ENCODE measurements around the gene MAP3K19.
"Not testable (repeated sequence)": the region's sequence is repeated elsewhere in the genome, so short reads cannot be mapped to it uniquely, and the experiment has no call there.

The MAP3K19 gene

GRCh38 chr2:135052042-135052876 is 5.0 kb upstream of the MAP3K19 start, which contains the start of gene RAB3GAP1:
TSS of gene RAB3GAP1 (plus strand) at chr2:135052292. CDS start at chr2:135052308, 16 bp downstream.
- DNase-seq, result peak; percentile 90

- no peak for DNase-seq
These were observed 3.4 kb upstream of the MAP3K19 start for GRCh38 chr2:135050684-135051083.

- DNase-seq, result no peak
These were observed 2.9 kb upstream of the MAP3K19 start for GRCh38 chr2:135050132-135050531.

- no peak for DNase-seq
These were observed 875 bp upstream of the MAP3K19 start for GRCh38 chr2:135048122-135048521.

DNA sequence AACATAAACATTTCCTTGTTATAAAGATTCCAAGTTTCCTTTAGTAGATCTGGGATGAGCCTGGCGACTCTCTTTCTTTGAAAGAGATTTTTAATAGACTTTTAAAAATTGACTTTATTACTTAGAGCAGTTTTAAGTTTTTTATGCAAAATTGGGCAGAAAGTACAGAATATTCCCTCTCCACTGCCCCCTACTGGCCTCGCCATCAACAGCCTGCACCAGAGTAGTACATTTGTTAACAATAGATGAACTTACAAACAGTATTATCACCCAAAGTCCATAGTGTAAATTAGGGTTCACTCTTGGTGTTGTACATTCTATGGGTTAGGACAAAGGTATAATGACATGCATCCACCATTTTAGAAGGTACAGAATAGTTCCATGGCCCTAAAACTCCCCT is 3.9 kb downstream of the MAP3K19 start:
- DNase-seq, result peak; percentile 40 to 53

- DNase-seq, result no peak
These were observed 9.4 kb downstream of the MAP3K19 start for GRCh38 chr2:135037831-135038230.

DNA sequence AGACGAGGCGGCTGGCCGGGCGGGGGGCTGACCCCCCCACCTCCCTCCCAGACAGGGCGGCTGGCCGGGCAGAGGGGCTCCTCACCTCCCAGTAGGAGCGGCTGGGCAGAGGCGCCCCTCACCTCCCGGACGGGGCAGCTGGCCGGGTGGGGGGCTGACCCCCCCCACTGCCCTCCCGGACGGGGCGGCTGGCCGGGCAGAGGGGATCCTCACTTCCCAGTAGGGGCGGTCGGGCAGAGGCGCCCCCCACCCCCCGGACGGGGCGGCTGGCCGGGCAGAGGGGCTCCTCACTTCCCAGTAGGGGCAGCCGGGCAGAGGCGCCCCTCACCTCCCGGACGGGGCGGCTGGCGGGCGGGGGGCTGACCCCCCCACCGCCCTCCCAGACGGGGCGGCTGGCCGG is 14.0 kb downstream of the MAP3K19 start:
- DNase-seq, result not testable (repeated sequence)

DNA sequence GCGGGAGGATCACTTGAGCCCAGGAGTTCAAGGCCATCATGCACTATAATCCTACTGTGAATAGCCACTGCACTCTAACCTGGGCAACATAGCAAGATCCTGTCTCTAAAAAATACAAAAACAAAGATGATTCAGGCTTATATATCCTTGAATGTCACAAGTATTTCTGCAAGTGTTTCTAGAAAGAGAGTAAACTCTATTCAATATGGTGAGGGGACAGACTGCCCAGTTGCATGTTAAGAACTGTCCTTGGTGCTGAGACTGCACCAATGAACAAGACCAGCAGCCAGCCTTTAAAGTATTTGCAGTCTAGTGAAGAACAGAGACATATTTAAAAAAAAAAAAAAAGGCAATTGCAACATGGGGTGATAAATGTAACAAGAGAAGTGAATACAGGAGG is 16.4 kb downstream of the MAP3K19 start:
- no peak for DNase-seq

DNA sequence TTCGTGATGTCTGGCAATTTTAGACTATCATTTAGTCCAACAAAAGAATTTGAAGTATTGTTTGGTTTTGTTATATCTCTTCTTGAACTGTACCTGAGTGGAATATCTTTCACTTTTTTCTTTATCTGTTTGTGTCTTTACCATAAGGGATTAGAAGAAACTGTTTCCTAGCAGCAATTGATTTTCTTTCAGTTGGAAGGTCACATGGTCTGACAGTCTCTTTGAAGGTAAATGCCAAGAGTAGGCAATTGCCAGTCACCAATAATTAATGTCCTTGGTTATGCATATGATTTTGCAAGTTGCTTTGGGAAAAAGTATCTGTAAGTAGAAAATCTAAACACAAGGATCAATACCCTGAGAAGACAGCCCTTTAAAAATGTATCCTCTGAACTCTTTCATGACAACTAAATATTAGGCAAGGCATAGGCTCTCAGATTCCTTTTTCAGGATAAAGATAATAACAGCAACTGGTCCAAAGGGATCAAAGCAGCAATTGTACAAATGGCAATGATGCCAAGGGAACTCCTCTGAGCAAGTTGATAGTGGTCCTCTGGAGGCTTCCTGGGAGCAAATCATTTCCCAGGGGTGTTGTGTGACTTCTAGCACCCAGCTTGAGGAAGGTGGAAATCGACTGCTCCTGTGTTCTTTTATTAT is 17.6 kb downstream of the MAP3K19 start:
- no peak for DNase-seq

DNA sequence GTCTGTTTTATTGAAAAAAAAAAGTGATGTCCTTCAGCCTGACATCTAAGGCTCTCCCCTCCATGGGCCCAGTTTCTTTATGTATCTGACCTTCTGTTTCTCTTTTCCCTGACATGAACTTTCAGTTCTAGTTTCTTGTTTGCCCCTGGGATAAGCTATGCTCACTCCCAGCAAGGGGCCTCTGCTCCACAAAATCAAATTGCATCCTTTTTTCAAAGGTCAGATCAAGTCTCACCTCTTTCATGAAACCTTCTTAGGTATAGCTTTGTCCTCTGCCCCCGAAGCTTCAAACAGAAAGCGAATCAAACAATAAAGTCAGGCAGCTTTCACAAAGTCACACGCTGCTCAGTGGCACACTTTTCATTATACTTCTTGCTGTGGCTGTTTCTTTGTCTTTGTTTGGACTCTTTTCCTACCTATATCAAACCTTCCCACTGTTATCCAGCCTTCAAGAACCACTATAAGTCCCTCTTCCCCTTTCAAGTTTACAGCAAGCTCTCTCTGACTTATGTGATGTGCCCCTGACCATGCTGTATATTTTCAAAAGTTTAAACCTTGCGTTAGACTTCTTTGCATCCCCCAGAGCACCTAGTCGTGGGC is 23.3 kb downstream of the MAP3K19 start:
- DNase-seq, result no peak

DNA sequence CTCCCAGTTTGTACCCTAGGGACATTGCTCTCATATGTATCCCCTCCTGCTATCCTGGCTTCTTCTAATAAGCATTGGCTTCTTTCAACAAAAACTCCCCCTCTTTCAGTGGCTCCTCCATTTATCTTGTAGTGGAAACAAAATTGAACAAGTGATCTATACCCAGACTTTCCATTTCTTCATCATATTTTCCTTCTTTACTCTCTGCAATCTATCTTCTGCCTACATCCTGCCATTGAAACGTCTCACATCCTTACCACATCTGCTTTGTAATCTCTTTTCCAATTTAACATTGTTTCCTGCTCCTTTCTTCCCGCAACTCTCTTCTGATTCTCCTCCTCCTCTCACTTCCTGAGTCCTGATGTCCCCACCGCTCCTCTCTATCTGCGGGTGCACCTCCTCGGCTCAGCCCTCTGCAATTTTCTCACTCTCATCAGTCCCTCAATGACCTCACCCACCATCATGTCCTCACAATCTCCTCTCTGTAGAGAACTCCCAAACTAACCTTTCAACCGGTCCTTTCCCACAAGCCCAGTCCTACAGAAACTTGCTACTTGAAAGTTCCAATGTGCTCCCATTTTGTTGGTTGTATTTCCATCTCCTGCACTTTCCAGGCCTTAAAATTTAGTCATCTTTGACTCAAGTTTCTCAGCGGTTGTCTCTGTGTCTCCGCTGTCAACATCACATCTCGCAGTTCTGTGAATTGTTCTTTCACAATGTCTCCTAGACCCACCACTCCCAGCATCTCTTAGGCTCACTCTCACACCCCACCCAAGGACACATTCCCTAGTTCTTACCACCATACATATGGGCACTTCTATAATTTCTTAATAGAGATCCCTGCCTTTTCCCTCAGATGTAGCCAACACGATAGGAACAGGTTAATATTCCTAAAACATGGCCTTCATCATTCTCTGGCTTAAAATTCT is 24.0 kb downstream of the MAP3K19 start:
- no peak for DNase-seq

DNA sequence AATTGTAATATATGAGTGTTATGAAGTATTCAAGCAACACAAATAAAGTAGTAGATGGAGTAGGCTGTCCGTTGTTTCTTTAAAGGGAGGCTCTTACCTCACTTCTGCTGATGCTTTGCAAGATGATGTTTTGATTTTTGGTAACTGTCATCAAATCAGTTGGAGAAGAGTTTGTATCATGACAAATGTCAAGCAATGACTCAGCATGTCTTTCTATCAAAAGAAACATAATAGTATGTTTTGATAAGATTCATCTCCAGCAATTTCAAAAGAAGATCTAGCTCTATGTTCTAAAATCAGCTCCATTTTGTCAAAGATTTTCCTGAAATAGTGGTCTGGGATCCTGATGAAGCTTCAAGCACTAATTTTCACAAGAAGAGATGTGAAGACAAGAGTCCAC is 25.6 kb downstream of the MAP3K19 start:
- no peak for DNase-seq

- no peak for DNase-seq
These were observed 35.6 kb downstream of the MAP3K19 start for GRCh38 chr2:135011633-135012032.

DNA sequence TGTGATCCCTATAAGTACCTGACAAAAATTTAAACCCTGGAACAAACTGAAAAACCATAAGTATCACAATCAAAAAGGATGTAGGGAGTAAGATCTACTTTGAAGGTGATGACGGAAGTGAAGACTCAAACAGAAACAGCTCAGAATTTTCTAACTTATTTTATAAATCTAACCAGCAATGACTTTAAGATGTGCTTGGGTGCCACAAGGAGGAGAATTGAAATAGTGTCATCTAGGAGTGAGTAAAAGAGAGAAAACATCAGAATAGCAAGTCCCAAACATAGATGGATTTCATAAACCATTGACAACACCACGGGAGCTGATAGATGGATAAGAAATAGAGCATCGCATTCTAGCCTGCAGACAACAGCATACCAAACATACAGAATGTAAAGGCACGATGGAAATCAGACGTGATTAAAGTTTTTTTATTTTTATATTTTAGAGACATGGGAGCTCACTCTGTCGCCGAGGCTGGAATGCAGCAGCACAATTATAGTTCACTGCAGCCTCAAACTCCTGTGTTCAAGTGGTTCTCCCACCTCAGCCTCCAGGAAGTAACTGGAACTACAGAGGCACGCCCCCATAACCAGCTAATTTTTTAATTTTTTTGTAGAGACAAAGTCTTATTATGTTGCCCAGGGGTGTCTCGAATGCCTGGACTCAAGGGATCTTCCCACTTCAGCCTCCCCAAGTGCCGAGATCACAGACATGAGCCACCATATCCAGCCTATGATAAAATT is 36.9 kb downstream of the MAP3K19 start:
- DNase-seq, result no peak

- DNase-seq, result no peak
These were observed 37.9 kb downstream of the MAP3K19 start for GRCh38 chr2:135009339-135009738.

DNA sequence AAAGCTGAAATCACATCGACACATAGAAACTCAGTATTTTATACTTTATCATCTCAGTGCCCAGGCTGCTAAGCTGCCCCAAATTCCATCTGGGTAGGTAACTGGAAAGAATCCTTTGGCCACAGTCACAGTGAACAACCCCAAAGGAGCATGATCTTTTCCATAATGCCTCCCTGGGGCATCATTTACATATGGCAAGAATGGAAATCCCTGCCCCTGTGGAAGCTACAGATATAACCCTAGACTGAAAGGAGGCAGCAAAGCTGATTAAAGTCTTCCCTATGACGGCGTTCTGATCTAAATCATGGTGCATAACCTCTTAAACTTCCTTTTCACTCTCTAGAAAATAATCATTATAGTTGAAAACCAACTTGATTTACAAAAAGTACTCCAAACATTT is 41.5 kb downstream of the MAP3K19 start:
- DNase-seq, result no peak

- peak; percentile 78 to 79 for DNase-seq
These were observed 43.1 kb downstream of the MAP3K19 start for GRCh38 chr2:135004005-135004746.

DNA sequence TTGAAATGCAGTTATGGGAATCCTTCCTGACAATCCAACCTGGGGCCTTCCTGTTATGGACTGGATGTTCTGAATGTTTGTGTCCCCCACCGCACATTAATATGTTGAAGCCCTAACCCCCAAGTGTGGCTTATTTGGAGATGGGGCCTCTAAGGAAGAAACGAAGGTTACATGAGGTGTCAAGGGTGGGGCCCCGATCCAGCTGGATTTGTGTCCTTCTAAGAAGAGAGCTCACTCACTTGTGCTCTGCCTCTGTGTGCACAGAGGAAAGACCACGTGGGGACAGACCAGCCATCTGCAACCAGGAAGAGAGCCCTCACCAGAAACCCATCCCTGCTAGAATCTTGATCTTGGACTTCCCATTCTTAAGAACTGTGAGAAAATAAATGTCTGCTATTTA is 44.4 kb downstream of the MAP3K19 start:
- no peak for DNase-seq

DNA sequence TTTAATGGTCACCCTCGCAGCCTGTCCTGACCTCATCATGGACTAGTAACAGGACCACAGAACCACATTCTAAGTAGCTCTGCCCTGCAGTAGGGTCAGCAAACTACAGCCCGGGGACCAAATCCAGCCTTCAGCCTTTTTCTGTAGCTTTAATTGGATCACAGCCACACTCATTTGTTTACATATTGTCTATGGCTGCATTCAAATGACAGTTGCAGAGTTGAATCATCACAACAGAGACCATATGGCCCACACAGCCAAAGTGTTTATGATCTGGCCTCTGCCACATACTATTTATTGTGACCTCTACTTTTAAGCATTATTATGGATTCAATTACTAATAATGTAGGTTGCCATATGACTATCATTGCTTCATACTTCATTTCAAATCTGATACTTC is 47.7 kb downstream of the MAP3K19 start:
- DNase-seq, result no peak

DNA sequence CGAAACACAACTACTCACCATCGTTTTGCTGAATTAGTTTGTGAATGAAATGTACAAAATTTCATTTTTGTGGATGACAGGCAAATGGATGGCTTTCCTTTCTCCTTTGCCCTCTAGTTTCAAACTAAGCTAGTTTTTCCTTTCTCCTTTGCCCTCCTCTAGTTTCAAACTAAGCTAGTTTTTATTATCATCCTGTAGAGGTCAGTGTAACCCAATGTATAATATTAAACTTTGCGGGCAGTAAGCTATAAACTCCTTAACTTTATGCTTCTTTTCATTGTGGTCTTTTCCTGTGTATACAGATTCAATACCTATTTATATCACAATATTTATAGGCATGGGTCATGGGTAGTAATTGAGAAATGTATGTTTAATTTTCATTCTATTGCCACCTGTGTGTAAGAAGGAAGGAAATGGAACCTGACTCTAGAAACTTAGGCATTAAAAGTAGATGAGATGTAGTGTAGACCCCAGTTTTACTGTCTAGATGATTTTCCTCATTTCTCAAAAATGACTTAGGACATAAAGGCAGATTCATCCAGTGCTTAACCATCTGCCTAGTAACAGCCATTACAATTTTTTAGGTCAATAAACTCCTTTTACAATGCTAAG is 58.1 kb downstream of the MAP3K19 start:
- DNase-seq, result no peak

- DNase-seq, result no peak
These were observed 62.2 kb downstream of the MAP3K19 start for GRCh38 chr2:134985061-134985460.
